Endothelial cell of umbilical vein (primary cell): ENCODE results near the gene GSE1. TPM values are rescaled to one million over a fixed set of nuclear protein-coding genes. Genes with fewer than 3 reads are reported as not detected.

Source experiments
- BruUV-seq: library from RNA; stranded (reverse); fragments of 400-500 nt; replicated peaks from 2 replicates; lab custom pipeline; 2021; lab: Mats Ljungman, UMichigan
- CTCF ChIA-PET: fragments of 300-600, 350-600 bp; sonication (Branson Sonifier 250); formaldehyde crosslinking; loops from one replicate; lab custom pipeline; 2021; ENCODE audit warnings: antibody characterized with exemption, inconsistent platforms; lab: Charles Lee
- POLR2A ChIA-PET: fragments of 300-600, 350-600 bp; sonication (Branson Sonifier 250); formaldehyde crosslinking; loops from one replicate; lab custom pipeline; 2021; ENCODE audit warnings: antibody characterized with exemption, inconsistent platforms; lab: Charles Lee
- DNase-seq: peaks from one replicate; pipeline ENCODE4 v3.0.0-alpha.2; 2011; ENCODE audit warnings: low read depth, low spot score
- FAIRE-seq: peaks from 2 replicates; lab custom pipeline; 2011; peaks lifted over from hg19 to GRCh38; lab: Jason Lieb, UNC
- H2AFZ ChIP-seq: 2 replicates; pipeline ENCODE4 v1.6.0; 2012; ENCODE audit warnings: low read depth, low read length, control low read depth, inconsistent platforms
- H3K27ac ChIP-seq: 2 replicates; pipeline ENCODE4 v1.5.1; 2011; ENCODE audit warnings: low read depth, mild to moderate bottlenecking, control low read depth, low read length, moderate library complexity; ENCODE audit not compliant: insufficient read depth
- H3K27me3 ChIP-seq, 2 experiments: 2 replicates each; pipeline versions ENCODE4 v1.6.0 to v1.6.1; 2011; ENCODE audit warnings: low read length in 2 of 2, mixed read lengths in 1 of 2; ENCODE audit not compliant: control insufficient read depth in 2 of 2, insufficient read depth in 2 of 2
- H3K36me3 ChIP-seq, 2 experiments: 2 replicates in 1 of 2; 3 replicates in 1 of 2; pipeline ENCODE4 v1.5.1; 2011; ENCODE audit warnings: low read length in 2 of 2, mild to moderate bottlenecking in 1 of 2, moderate library complexity in 1 of 2; ENCODE audit not compliant: control insufficient read depth in 2 of 2, insufficient read depth in 2 of 2; ENCODE audit errors: extremely low read depth in 1 of 2
- H3K4me1 ChIP-seq: 3 replicates; pipeline ENCODE4 v1.5.1; 2011; ENCODE audit warnings: mild to moderate bottlenecking, low read length; ENCODE audit not compliant: control insufficient read depth, insufficient read depth; ENCODE audit errors: extremely low read depth
- H3K4me2 ChIP-seq: 2 replicates; pipeline ENCODE4 v1.6.1; 2011; ENCODE audit warnings: low read length, control low read depth, mixed read lengths; ENCODE audit not compliant: insufficient read depth
- H3K4me3 ChIP-seq, 3 experiments: fragments of 200-600 bp in 1 of 3; sonication (generic), shearing (Covaris generic) in 1 of 3; replicated peaks in 1 of 3; 2 replicates each; pipeline ENCODE4 v1.5.1; 2011 to 2016; ENCODE audit warnings: control low read depth in 3 of 3, low read length in 3 of 3, mild to moderate bottlenecking in 2 of 3, inconsistent platforms in 1 of 3, low read depth in 1 of 3, moderate library complexity in 1 of 3; ENCODE audit not compliant: insufficient read depth in 1 of 3
- H3K79me2 ChIP-seq: 2 replicates; pipeline ENCODE4 v1.6.0; 2012; ENCODE audit warnings: low read length, inconsistent platforms; ENCODE audit not compliant: control insufficient read depth, insufficient read depth
- H3K9ac ChIP-seq: replicated peaks from 2 replicates; pipeline ENCODE3; 2011; ENCODE audit warnings: low read length, control low read depth; ENCODE audit not compliant: insufficient read depth; ENCODE audit errors: extremely low read depth
- H3K9me1 ChIP-seq: replicated peaks from 3 replicates; pipeline ENCODE4 v1.6.0; 2011; ENCODE audit warnings: mild to moderate bottlenecking, low read length; ENCODE audit not compliant: control insufficient read depth, insufficient read depth; ENCODE audit errors: extremely low read depth
- H3K9me3 ChIP-seq: replicated peaks from 2 replicates; pipeline ENCODE4 v1.5.1; 2012; ENCODE audit warnings: low read length, inconsistent platforms; ENCODE audit not compliant: control insufficient read depth, insufficient read depth
- H4K20me1 ChIP-seq: replicated peaks from 2 replicates; pipeline ENCODE3; 2011; ENCODE audit warnings: mild to moderate bottlenecking, low read length; ENCODE audit not compliant: control insufficient read depth, insufficient read depth; ENCODE audit errors: extremely low read depth
- CTCF ChIP-seq, 2 donors: IDR thresholded peaks; 1 replicate in 1 of 2; 2 replicates in 1 of 2; pipeline ENCODE4 v1.5.1; 2011; ENCODE audit warnings: low read length in 2 of 2, mild to moderate bottlenecking in 2 of 2, moderate library complexity in 2 of 2, control low read depth in 1 of 2, inconsistent platforms in 1 of 2, low read depth in 1 of 2; ENCODE audit not compliant: insufficient read depth in 1 of 2; ENCODE audit errors: extremely low read depth in 1 of 2
- EZH2 ChIP-seq: IDR thresholded peaks from 2 replicates; pipeline ENCODE4 v1.6.1; 2012; ENCODE audit warnings: borderline replicate concordance, low read depth, mild to moderate bottlenecking, moderate library complexity, low read length, inconsistent platforms; ENCODE audit not compliant: severe bottlenecking
- FOS ChIP-seq: IDR thresholded peaks from 2 replicates; pipeline ENCODE4 v1.6.1; 2011; ENCODE audit warnings: mild to moderate bottlenecking, low read length, moderate library complexity, borderline replicate concordance; ENCODE audit not compliant: insufficient read depth
- GATA2 ChIP-seq: IDR thresholded peaks from 2 replicates; pipeline ENCODE4 v1.7.0; 2011; ENCODE audit warnings: low read depth, mild to moderate bottlenecking, moderate library complexity, mixed read lengths, low read length; ENCODE audit not compliant: insufficient read length, insufficient read depth
- JUN ChIP-seq: IDR thresholded peaks from 2 replicates; pipeline ENCODE4 v1.6.1; 2011; ENCODE audit warnings: borderline replicate concordance, low read depth; ENCODE audit not compliant: insufficient read length, insufficient read depth
- MYC ChIP-seq: IDR thresholded peaks from one replicate; pipeline ENCODE4 v1.6.1; 2011; ENCODE audit warnings: mild to moderate bottlenecking, low read depth, low read length
- POLR2A ChIP-seq: IDR thresholded peaks from 2 replicates; pipeline ENCODE4 v1.6.1; 2012; ENCODE audit warnings: low read depth, mild to moderate bottlenecking, control low read depth, low read length
- POLR2AphosphoS5 ChIP-seq: IDR thresholded peaks from 2 replicates; pipeline ENCODE4 v1.6.1; 2012; ENCODE audit warnings: low read depth, mild to moderate bottlenecking, control low read depth, low read length, moderate library complexity; ENCODE audit not compliant: insufficient read depth
- dilution Hi-C: fragments of 300-500 bp; cut with MboI; formaldehyde crosslinking; loops from one replicate; pipeline ENCODE4 v1.15.0; 2019; ENCODE audit warnings: low sequenced_read_pairs; ENCODE audit not compliant: extremely low pct_ligation_motif_present
- intact Hi-C: fragments of 100-400 bp; cut with micrococcal nuclease; formaldehyde crosslinking; loops from one replicate; pipeline ENCODE4 v1.10.0; 2022
- polyA plus RNA-seq, 4 experiments: library from polyadenylated mRNA; depleted of rRNA in 3 of 4; stranded (reverse) in 3 of 4; unstranded in 1 of 4; fragments of >200 nt; gene quantifications; 2 replicates each; pipeline versions ENCODE4 v1.2.1 to v1.2.3, GENCODE V29; 2011 to 2012; ENCODE audit warnings: missing spikeins in 1 of 4
- total RNA-seq: library from RNA; stranded (reverse); gene quantifications from 2 replicates; pipeline ENCODE4 v1.2.3, GENCODE V29; 2021
- TF ChIP-seq, protein P1 (sequence below): IDR thresholded peaks from 2 replicates; pipeline ENCODE4 v1.6.1; 2011; ENCODE audit not compliant: insufficient read depth, insufficient read length

The GSE1 gene
- total and polyA plus RNA-seq, 2 donors (not counting 3 experiments of a cell fraction or from before 2014, with no cell fraction given): 4.2 to 18.3 TPM

- Histone ChIP-seq H3K9ac (no peak overlapping the region), H3K9me3 (no peaks in the 10 kb centered on the region), H3K79me2 (no peaks in the 10 kb centered on the region), H3K4me1 (peaks cover 12% of the 10 kb centered on the region), H2AFZ (no peak overlapping the region), H3K27ac (no peak overlapping the region), H3K9me1 (no peaks in the 10 kb centered on the region), H4K20me1 (no peaks in the 10 kb centered on the region), H3K27me3 (peaks cover 0 to 2% of the 10 kb centered on the region in 2 experiments), H3K4me3 (no peak overlapping the region), H3K36me3 (no peaks in the 10 kb centered on the region), H3K4me2 (no peak overlapping the region)
- dilution Hi-C loops (no loop called here), intact Hi-C loops (no loop called here)
- BruUV-seq: no TSS peak
- FAIRE-seq (no peak), DNase-seq (no peak)
- ChIA-PET CTCF (interaction anchor here (0.9 to 3.1 kb wide), 15 partner anchors 16 to 494 kb away, joined by 3 to 39 read pairs (median 5); no protein-coding TSS in a partner anchor), POLR2A (no interaction called here)
- TF ChIP-seq MYC (no peak), POLR2A (no peak), JUN (no peak), FOS (no peak), EZH2 (no peak), GATA2 (no peak), CTCF (IDR thresholded peaks at IDR 0.05; ENCODE audit: extremely low read depth in 1 of 2, insufficient read depth in 1 of 2, low read depth in 1 of 2, low read length in 2 of 2) (no peak), POLR2AphosphoS5 (no peak)
- TF ChIP-seq, protein P1, sequence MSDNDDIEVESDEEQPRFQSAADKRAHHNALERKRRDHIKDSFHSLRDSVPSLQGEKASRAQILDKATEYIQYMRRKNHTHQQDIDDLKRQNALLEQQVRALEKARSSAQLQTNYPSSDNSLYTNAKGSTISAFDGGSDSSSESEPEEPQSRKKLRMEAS: no peak
Measured at GRCh38 chr16:85608887-85609286, 4.2 kb upstream of the GSE1 start.
